ENCODE measurements around the gene TBL3.

GRCh38 chr16:2003827-2004641 lies 32.2 kb downstream of the TBL3 start:
- no peak for TF ChIP-seq POLR2A (IDR thresholded peaks at IDR 0.05; ENCODE audit: low read depth, low read length)
- no peak for TF ChIP-seq POLR2AphosphoS5 (IDR thresholded peaks at IDR 0.05; ENCODE audit: low read depth, low read length)
